NCI-H2029 treated with DMSO at 0.1 percent for 48 hours (cell line): ENCODE results near the gene CMTM7.

Experiments used
- DNase-seq: peaks from one replicate; lab custom pipeline; 2025; lab: John Stamatoyannopoulos, UW

Gene CMTM7, protein sequence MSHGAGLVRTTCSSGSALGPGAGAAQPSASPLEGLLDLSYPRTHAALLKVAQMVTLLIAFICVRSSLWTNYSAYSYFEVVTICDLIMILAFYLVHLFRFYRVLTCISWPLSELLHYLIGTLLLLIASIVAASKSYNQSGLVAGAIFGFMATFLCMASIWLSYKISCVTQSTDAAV

DNA sequence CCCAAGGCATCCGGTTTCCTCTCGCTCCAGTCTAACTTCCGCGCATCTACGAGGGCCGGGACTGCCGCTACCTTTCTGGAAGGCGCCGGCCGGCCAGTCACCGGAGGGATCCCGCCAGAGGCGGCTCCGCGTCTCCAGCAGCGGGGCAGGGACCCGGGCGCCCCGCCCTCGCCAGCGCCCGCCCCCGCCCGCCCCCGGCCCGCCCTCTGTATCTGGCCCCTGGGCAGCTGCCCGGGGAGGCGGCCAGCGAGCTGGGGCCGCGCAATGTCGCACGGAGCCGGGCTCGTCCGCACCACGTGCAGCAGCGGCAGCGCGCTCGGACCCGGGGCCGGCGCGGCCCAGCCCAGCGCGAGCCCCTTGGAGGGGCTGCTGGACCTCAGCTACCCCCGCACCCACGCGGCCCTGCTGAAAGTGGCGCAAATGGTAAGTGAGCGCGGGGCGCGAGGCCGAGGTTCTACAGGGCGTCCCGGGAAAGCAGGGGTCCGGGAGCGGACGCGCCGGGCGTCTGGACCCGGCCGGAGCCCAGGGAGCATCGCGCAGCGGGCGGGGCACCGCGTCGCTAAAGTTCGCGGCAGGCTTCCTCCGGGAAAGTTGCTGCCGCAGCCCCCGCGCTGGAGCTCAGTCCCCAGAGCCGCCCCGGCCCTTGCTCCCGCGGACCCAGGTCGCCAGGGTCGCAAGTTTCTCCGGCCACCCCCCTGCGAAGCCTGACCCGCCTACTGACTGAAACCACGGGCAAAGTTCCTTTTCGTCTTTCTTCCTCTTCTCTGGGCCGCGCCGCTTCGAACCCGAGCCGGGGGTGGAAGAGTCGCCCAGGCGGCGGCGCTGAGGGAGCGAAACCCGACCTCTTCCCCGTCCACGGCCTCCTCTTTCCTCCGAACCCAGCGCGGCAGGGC is at the start of gene CMTM7:
TSS of gene CMTM7 (plus strand) at position 211 of the 893 bp plus-strand sequence. CDS start at position 265, 54 bp downstream.
- no peak for DNase-seq

DNA sequence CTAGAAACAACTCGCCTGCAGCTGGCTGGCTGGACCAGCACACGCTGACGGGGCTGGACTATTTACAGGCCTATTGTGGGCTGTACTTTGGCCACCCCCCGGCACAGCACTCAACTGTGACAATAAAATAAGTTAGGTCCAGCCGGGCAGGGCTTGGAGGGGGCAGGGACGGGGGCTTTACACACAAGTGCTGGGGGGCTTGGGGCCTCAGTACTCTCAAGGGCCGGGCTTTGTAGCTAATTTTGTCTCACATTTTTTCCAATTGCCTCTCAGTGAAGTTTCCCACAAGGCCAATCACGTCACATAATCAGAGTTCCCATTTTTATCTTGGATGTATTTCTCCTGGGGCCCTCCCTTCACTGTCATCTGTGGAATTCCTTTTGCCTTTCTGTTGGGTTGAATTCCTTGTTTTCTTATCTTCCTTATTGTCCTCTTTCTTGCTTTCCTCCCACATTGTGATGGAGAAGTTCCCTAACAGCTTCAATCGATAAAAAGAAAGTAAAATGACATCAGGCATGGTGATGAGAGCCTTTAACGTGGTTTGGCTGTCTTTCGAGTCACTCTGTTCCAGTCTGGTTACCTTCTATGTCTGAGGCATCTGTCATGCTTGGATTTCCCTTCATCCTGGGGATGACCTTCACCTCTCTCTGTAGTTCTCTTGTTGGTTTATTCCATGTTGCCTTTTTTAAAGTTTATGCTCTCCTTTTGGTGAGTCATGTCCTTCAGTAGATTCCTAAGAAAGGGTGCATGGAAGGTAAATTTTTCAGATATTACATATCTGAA is 44.1 kb upstream of the CMTM7 start:
- DNase-seq, result no peak

- DNase-seq, result no peak
Observed at GRCh38 chr3:32349184-32349583, 42.5 kb upstream of the CMTM7 start.

DNA sequence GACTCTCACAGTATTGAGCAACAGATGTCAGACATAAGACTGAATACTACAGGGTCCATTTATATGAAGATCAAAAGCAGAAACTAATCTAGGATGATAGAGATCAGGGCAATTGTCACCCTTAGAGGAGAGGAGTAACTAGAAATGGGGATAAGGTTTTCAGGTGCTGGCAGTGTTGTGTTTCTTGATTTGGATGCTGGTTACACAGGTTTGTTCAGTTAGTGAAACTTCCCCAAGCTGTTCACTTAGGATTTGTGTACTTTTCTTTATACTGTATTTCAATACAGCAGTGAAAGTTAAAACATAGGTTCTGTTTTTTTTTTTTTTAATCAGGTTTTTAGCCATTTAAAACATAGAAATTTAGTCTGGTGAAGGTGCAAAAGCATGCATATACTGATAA is 39.1 kb upstream of the CMTM7 start:
- no peak for DNase-seq

DNA sequence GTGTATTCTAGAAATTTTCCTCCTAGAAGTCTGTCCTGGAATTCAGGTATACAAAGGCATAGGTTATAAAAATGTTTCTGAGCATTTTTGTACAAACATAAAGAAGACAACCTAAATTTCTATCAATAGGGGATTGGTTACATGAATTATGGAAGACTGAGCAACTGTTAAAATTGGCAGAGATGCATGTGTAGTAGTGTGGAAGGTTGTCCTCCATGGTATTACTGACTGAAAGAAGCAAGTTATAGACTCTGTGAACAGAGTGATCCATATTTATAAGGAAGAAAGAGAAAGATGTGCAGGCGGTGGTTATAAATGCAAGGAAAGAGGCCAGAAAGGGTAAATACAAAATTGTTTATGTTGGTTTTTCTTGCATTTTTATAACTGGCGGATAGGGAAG is 38.3 kb upstream of the CMTM7 start:
- no peak for DNase-seq

GRCh38 chr3:32354362-32354778 is 37.3 kb upstream of the CMTM7 start:
- no peak for DNase-seq

GRCh38 chr3:32355751-32356291 is 35.8 kb upstream of the CMTM7 start:
- DNase-seq, result no peak

DNA sequence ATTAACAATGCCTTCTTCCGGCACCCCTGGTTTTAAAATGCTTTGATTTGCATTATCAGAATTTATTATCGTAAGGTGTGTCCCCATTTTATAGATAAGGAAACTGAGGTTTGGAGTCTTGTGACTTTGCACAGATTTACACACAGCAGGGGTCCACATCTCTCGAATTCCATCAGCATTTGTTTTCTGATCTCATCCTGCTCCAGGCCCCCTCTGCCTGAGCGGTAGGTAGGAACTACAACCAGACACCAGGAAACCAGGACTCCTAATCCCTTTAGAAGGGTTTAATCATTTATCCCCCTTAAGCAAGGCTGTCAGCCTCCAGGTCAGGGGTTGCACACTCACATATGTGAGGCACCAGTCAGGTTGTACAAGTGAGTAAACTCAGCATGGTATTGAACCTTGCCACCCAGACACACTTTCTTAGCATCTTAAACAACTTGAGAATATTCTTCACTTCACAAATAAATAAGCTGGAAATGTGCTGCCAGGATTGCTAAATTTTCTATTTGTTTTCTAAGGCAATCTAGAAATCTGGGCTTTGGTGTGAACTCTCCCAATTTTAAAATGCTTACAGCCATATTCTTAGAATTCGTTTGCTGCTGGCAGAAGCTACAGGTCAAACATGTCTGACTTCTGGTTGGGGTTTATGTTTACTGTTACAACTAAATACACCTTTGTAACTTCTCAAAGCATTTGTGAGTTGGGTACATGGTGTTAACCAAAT is 31.7 kb upstream of the CMTM7 start:
- DNase-seq, result no peak

- DNase-seq, result no peak
Observed at GRCh38 chr3:32360493-32360827, 31.2 kb upstream of the CMTM7 start.

- no peak for DNase-seq
Observed at GRCh38 chr3:32366638-32367397, 24.8 kb upstream of the CMTM7 start.

- no peak for DNase-seq
Observed at GRCh38 chr3:32367442-32367841, 24.2 kb upstream of the CMTM7 start.

GRCh38 chr3:32371461-32372212 is 20.0 kb upstream of the CMTM7 start:
- DNase-seq, result no peak

GRCh38 chr3:32372213-32372490 is 19.5 kb upstream of the CMTM7 start:
- DNase-seq, result no peak

DNA sequence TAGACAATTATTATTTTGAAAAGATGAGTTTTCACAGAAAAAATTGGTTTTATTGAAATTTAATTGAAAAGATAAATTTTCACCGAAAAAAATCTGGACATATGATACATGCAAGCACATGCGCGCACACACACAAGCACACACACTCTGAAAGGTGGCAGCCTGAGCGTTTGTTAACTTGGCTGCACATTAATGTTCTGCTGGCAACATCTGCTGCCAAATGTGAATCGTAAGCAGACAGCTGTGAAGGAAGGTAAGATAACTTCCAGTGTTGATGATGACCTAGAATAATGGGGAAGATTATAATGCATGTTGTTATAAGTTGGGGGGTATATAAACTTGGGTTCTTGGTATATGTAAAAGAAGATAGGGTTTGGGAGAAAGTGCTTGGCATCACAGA is 18.4 kb upstream of the CMTM7 start:
- DNase-seq, result no peak

- DNase-seq, result no peak
Observed at GRCh38 chr3:32373844-32374243, 17.8 kb upstream of the CMTM7 start.

DNA sequence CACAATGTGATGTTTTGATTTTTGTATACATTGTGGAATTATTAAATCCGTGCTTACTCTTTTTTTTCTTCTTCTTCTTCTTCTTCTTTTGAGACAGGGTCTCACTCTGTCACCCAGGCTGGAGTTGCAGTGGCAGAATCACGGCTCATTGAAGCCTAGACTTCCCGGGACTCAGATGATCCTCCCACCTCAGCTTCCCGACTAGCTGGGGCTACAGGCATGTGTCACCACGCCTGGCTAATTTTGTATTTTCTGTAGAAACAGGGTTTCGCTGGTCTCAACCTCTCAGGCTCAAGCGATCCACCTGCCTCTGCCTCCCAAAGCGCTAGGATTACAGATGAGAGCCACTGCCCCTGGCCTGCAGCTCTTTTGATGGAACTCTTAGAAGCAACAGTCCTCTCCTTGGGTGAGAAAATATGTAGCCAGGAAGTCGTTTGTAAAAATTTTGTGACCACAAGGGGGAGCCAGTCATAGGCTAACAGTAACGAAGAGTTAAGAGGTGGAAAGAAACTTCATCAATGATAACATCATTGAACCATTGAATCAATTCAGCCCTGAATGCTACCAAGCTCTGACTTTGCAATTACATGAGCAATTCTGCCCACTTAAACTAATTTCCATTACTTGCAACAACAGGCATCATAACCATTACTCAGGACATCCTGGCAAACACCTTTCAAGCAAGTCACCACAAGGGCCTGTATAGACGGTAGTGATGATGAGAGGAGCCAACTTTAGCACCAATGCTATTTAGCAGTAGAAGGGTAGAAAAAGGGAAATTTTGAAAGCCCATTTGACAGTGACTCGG is 16.7 kb upstream of the CMTM7 start:
- DNase-seq, result peak; percentile 32

DNA sequence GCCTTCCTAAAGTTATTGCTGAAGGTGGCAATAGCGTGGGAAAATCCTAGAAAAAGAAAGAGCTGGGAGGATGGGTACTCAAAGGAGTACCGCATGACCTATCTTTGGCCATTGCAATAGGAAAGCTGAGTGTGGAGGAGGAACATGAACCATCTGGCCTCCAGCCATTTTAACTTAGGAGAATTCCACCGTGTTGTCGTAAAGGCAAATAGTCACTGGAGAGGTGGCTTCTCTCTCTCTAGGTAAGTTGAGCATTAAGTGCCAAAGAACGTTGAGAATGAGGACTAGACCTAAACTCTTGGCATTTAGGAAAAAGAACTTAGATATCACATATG is 16.1 kb upstream of the CMTM7 start:
- DNase-seq, result no peak

DNA sequence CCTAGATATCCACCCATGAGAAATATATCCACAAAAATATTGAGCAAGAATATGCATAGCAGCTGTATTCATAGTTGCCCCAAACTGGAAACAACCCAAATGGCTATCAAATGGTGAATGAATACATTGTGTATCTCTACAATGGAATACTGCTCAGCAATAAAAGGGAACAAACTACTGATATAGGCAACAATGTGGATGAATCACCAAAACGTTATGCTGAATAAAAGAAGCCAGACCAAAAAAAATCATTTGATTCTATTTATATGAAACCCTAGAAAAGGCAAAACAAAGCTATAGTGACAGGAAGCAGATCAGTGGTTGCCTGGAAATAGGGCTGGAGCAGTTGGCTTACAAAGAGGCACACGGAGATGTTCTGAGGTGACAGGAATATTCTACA is 15.5 kb upstream of the CMTM7 start:
- no peak for DNase-seq

DNA sequence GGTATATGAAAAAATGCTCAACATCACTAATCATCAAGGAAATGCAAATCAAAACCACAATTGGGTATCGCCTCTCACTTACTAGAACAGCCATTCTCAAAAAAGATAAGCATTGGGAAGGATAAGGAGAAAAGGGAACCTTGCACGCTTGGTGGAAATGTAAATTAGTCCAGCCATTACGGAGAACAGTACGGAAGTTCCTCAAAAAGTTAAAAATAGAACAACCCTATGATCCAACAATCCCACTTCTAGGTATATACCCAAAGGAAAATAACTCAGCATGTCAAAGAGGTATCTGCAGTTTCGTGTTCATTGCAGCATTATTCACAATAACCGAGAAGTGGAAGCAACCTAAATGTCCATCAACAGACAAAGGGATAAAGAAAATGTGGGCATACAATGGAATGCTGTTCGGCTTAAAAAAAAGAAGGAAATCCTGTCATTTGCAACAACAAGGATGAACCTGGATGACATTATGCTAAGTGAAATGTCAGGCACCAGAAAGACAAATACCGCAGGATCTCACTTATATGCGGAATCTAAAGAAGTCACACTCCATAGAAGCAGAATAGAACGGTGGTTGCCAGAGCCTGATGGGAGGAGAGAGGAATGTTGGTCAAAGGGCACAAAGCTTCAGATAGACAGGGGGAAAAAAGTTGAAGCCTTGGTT is 11.7 kb upstream of the CMTM7 start:
- no peak for DNase-seq
